ENCODE measurements around the gene RPL29. TPM values are rescaled to one million over a fixed set of nuclear protein-coding genes. Genes with fewer than 3 reads are reported as not detected.

RPL29 gene
- total and polyA plus RNA-seq, 2 of the 13 experiments (the other 11 are each of a cell fraction or from before 2014, with no cell fraction given): 1,348 to 2,263 TPM

DNA sequence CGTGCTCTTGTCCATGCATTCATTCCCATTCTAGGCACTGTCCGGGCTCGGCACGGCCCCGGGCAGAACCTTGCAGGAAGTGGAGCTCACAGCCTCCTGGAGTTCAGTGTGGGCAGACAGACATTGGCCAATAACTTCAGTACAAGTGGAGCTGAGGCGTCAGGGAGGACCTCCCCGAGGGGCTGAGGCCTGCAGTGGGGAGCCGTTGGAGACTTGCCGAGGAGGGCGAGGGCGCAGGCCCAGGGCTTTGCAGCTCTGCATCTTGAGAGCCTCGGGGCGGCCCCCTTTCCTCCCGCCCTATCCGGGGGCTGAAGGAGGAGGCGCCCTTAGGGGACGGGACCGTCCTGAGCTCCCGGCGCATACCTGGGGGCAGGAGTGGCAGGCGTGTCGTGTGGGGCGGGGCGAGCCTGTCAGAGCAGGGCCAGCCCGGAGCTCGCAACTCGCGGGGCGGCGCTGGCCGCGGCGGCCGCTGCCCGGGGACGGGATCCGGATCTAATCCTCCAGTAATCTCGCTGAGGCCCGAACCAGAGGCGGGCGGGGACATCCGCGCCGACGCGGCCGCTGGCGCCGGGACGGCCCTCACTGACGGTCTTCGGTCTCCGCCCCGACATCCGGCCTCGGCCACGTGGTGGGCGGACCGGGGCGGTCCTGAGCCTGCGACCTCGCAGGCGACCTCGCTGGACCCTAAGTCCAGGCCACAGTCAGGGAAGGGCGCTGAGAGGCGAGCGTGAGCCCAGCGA is 12.7 kb downstream of the RPL29 start, which contains the start of gene ACY1 (continued):
- TF ChIP-seq ZNF619 (CRISPR knock-in tag; IDR thresholded peaks at IDR 0.05) (0 out of 2 replicates have a peak, but pooled peaks have one; percentile 25), ZFP37 (CRISPR knock-in tag; IDR thresholded peaks at IDR 0.05; ENCODE audit: borderline replicate concordance) (no peak; the same call in 1 of the 2 replicates), ZNF552 (CRISPR knock-in tag; IDR thresholded peaks at IDR 0.05; ENCODE audit: borderline replicate concordance) (0 out of 2 replicates have a peak, but pooled peaks have one; percentile 32), MIXL1 (CRISPR knock-in tag; IDR thresholded peaks at IDR 0.05) (peak; percentile 54; the same call in 1 of the 2 replicates), REXO4 (CRISPR knock-in tag; IDR thresholded peaks at IDR 0.05; ENCODE audit: borderline replicate concordance) (peak; percentile 86), ZNF264 (CRISPR knock-in tag; IDR thresholded peaks at IDR 0.05) (no peak; the same call in none of the 2 replicates), SALL1 (CRISPR knock-in tag; IDR thresholded peaks at IDR 0.05) (peak; percentile 92), ZNF232 (CRISPR knock-in tag; IDR thresholded peaks at IDR 0.05; ENCODE audit: borderline replicate concordance) (peak; percentile 4; the same call in 1 of the 2 replicates), ZNF570 (CRISPR knock-in tag; IDR thresholded peaks at IDR 0.05; ENCODE audit: borderline replicate concordance) (no peak), FIP1L1 (IDR thresholded peaks at IDR 0.05; ENCODE audit: borderline replicate concordance, insufficient read depth, low read depth, low read length) (no peak), ZNF431 (CRISPR knock-in tag; IDR thresholded peaks at IDR 0.05; ENCODE audit: borderline replicate concordance, low read depth) (peak; percentile 82), THYN1 (CRISPR knock-in tag; IDR thresholded peaks at IDR 0.05; ENCODE audit: borderline replicate concordance, low read depth) (no peak), DNMT3B (CRISPR knock-in tag; conservative IDR thresholded peaks at IDR 0.05) (peak; percentile 75; the same call in 1 of the 2 replicates), ZSCAN9 (CRISPR knock-in tag; IDR thresholded peaks at IDR 0.05; ENCODE audit: borderline replicate concordance) (peak; percentile 85; the same call in 1 of the 2 replicates), ZNF138 (CRISPR knock-in tag; IDR thresholded peaks at IDR 0.05; ENCODE audit: low read depth) (peak; percentile 87; the same call in 1 of the 2 replicates), SRF (IDR thresholded peaks at IDR 0.05; ENCODE audit: low read depth, low read length) (no peak), PITX1 (CRISPR knock-in tag; IDR thresholded peaks at IDR 0.05) (peak; percentile 57; the same call in 1 of the 2 replicates), SMAD9 (CRISPR knock-in tag; IDR thresholded peaks at IDR 0.05) (0 out of 2 replicates have a peak, but pooled peaks have one; percentile 59)
- TF ChIP-seq, protein P1, sequence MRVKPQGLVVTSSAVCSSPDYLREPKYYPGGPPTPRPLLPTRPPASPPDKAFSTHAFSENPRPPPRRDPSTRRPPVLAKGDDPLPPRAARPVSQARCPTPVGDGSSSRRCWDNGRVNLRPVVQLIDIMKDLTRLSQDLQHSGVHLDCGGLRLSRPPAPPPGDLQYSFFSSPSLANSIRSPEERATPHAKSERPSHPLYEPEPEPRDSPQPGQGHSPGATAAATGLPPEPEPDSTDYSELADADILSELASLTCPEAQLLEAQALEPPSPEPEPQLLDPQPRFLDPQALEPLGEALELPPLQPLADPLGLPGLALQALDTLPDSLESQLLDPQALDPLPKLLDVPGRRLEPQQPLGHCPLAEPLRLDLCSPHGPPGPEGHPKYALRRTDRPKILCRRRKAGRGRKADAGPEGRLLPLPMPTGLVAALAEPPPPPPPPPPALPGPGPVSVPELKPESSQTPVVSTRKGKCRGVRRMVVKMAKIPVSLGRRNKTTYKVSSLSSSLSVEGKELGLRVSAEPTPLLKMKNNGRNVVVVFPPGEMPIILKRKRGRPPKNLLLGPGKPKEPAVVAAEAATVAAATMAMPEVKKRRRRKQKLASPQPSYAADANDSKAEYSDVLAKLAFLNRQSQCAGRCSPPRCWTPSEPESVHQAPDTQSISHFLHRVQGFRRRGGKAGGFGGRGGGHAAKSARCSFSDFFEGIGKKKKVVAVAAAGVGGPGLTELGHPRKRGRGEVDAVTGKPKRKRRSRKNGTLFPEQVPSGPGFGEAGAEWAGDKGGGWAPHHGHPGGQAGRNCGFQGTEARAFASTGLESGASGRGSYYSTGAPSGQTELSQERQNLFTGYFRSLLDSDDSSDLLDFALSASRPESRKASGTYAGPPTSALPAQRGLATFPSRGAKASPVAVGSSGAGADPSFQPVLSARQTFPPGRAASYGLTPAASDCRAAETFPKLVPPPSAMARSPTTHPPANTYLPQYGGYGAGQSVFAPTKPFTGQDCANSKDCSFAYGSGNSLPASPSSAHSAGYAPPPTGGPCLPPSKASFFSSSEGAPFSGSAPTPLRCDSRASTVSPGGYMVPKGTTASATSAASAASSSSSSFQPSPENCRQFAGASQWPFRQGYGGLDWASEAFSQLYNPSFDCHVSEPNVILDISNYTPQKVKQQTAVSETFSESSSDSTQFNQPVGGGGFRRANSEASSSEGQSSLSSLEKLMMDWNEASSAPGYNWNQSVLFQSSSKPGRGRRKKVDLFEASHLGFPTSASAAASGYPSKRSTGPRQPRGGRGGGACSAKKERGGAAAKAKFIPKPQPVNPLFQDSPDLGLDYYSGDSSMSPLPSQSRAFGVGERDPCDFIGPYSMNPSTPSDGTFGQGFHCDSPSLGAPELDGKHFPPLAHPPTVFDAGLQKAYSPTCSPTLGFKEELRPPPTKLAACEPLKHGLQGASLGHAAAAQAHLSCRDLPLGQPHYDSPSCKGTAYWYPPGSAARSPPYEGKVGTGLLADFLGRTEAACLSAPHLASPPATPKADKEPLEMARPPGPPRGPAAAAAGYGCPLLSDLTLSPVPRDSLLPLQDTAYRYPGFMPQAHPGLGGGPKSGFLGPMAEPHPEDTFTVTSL (CRISPR knock-in tag; IDR thresholded peaks at IDR 0.05; ENCODE audit: borderline replicate concordance): peak; percentile 78; the same call in 1 of the 2 replicates

Measured in HepG2 (cell line).